H1 (cell line): Measurements from ENCODE around the gene NR2F1-AS1. TPM values are rescaled to one million over a fixed set of nuclear protein-coding genes. Genes with fewer than 3 reads are reported as not detected.
"Not testable (repeated sequence)": the region's sequence is repeated elsewhere in the genome, so short reads cannot be mapped to it uniquely, and the experiment has no call there.

ENCODE experiments used
- CTCF ChIA-PET: fragments of 300-600 bp; sonication (Branson Sonifier 250); formaldehyde crosslinking; loops from one replicate; lab custom pipeline; 2021; ENCODE audit not compliant: partially characterized antibody; lab: Charles Lee
- POLR2A ChIA-PET: fragments of 300-600 bp; sonication (Branson Sonifier 250); formaldehyde crosslinking; loops from one replicate; lab custom pipeline; 2021; ENCODE audit warnings: inconsistent platforms; ENCODE audit not compliant: partially characterized antibody; lab: Charles Lee
- DNase-seq, 2 experiments: peaks; one replicate each; pipeline versions ENCODE4 v3.0.0 to v3.0.0-alpha.2; 2010 to 2022; ENCODE audit warnings: low spot score in 2 of 2, low read depth in 1 of 2, mixed read lengths in 1 of 2
- FAIRE-seq: peaks from 2 replicates; lab custom pipeline; 2011; peaks lifted over from hg19 to GRCh38; lab: Jason Lieb, UNC
- H2AFZ ChIP-seq: 2 replicates; pipeline ENCODE4 v1.8.1; 2012; ENCODE audit warnings: low read length, inconsistent platforms
- H2AK5ac ChIP-seq: 2 replicates; pipeline ENCODE4 v1.6.1; 2013; ENCODE audit warnings: low read depth, low read length
- H2BK120ac ChIP-seq: replicated peaks from 2 replicates; pipeline ENCODE3; 2013; ENCODE audit warnings: low read depth, low read length, inconsistent platforms
- H2BK12ac ChIP-seq: 2 replicates; pipeline ENCODE4 v1.6.1; 2013; ENCODE audit warnings: low read depth, low read length
- H2BK15ac ChIP-seq: 2 replicates; pipeline ENCODE4 v1.6.1; 2013; ENCODE audit warnings: low read length
- H2BK20ac ChIP-seq: 2 replicates; pipeline ENCODE4 v1.6.1; 2013; ENCODE audit warnings: low read length
- H2BK5ac ChIP-seq: 2 replicates; pipeline ENCODE4 v1.6.1; 2013; ENCODE audit warnings: low read depth, low read length
- H3K14ac ChIP-seq: 2 replicates; pipeline ENCODE4 v1.6.1; 2013; ENCODE audit warnings: inconsistent platforms; ENCODE audit not compliant: insufficient read length
- H3K18ac ChIP-seq: 2 replicates; pipeline ENCODE4 v1.6.1; 2013; ENCODE audit warnings: low read length; ENCODE audit errors: extremely low read depth
- H3K23ac ChIP-seq: 2 replicates; pipeline ENCODE4 v1.6.1; 2013; ENCODE audit warnings: inconsistent platforms; ENCODE audit not compliant: insufficient read length
- H3K23me2 ChIP-seq: 2 replicates; pipeline ENCODE4 v1.6.1; 2013; ENCODE audit warnings: low read depth, low read length
- H3K27ac ChIP-seq: 2 replicates; pipeline ENCODE4 v1.6.1; 2011; ENCODE audit warnings: low read depth, low read length, inconsistent platforms
- H3K27me3 ChIP-seq, 4 experiments: replicated peaks in 1 of 4; 1 replicate in 1 of 4; 2 replicates in 3 of 4; pipeline versions ENCODE4 v1.6.1 to v1.8.1; 2011 to 2013; ENCODE audit warnings: low read length in 3 of 4, mild to moderate bottlenecking in 3 of 4, inconsistent platforms in 2 of 4, mixed read lengths in 2 of 4, moderate library complexity in 1 of 4; ENCODE audit not compliant: control insufficient read depth in 3 of 4, insufficient read depth in 3 of 4; ENCODE audit errors: extremely low read depth in 1 of 4
- H3K36me3 ChIP-seq, 4 experiments: 2 replicates each; pipeline versions ENCODE4 v1.6.1 to v1.8.1; 2011 to 2013; ENCODE audit warnings: mild to moderate bottlenecking in 4 of 4, low read length in 3 of 4, moderate library complexity in 2 of 4, control low read depth in 1 of 4, inconsistent platforms in 1 of 4; ENCODE audit not compliant: insufficient read depth in 4 of 4, control insufficient read depth in 2 of 4
- H3K4ac ChIP-seq: replicated peaks from 2 replicates; pipeline ENCODE3; 2013; ENCODE audit warnings: low read length, low read depth, mixed read lengths, inconsistent platforms; ENCODE audit not compliant: insufficient read length
- H3K4me1 ChIP-seq, 4 experiments: replicated peaks in 1 of 4; 1 replicate in 1 of 4; 2 replicates in 3 of 4; pipeline versions ENCODE4 v1.6.1 to v1.8.1; 2011 to 2013; ENCODE audit warnings: low read length in 3 of 4, inconsistent platforms in 2 of 4, mixed read lengths in 1 of 4; ENCODE audit not compliant: insufficient read depth in 4 of 4, control insufficient read depth in 3 of 4
- H3K4me2 ChIP-seq, 2 experiments: 2 replicates each; pipeline versions ENCODE4 v1.6.1 to v1.8.1; 2011 to 2013; ENCODE audit warnings: low read depth in 2 of 2, low read length in 2 of 2, control low read depth in 1 of 2, inconsistent platforms in 1 of 2, mild to moderate bottlenecking in 1 of 2; ENCODE audit not compliant: insufficient read depth in 1 of 2
- H3K4me3 ChIP-seq, 4 experiments: fragments of 200-600, 300-600 bp in 1 of 4; sonication (generic), shearing (Covaris generic), sonication (Bioruptor Twin) in 1 of 4; 2 replicates each; pipeline versions ENCODE4 v1.5.1 to v1.8.1; 2011 to 2016; ENCODE audit warnings: low read length in 4 of 4, low read depth in 3 of 4, control low read depth in 2 of 4, inconsistent platforms in 2 of 4, mild to moderate bottlenecking in 2 of 4, mixed read lengths in 1 of 4, moderate library complexity in 1 of 4; ENCODE audit not compliant: insufficient read depth in 2 of 4; ENCODE audit errors: extremely low read depth in 1 of 4
- H3K56ac ChIP-seq: replicated peaks from 2 replicates; pipeline ENCODE3; 2013; ENCODE audit warnings: low read depth, mild to moderate bottlenecking, mixed read lengths, low read length, inconsistent platforms; ENCODE audit not compliant: insufficient read length
- H3K79me1 ChIP-seq: 2 replicates; pipeline ENCODE4 v1.6.1; 2013; ENCODE audit warnings: low read depth, low read length, control low read depth
- H3K79me2 ChIP-seq, 2 experiments: 2 replicates each; pipeline versions ENCODE4 v1.6.1 to v1.8.1; 2012 to 2013; ENCODE audit warnings: low read length in 2 of 2, mild to moderate bottlenecking in 2 of 2, inconsistent platforms in 1 of 2; ENCODE audit not compliant: insufficient read depth in 2 of 2, control insufficient read depth in 1 of 2
- H3K9ac ChIP-seq, 4 experiments: replicated peaks in 1 of 4; 1 replicate in 1 of 4; 2 replicates in 3 of 4; pipeline versions ENCODE4 v1.6.1 to v1.8.1; 2011 to 2013; ENCODE audit warnings: low read depth in 3 of 4, low read length in 3 of 4, control low read depth in 2 of 4, mild to moderate bottlenecking in 2 of 4, moderate library complexity in 2 of 4, inconsistent platforms in 1 of 4; ENCODE audit errors: extremely low read depth in 1 of 4
- H3K9me3 ChIP-seq, 2 experiments: 2 replicates each; pipeline versions ENCODE4 v1.6.1 to v1.8.1; 2012 to 2013; ENCODE audit warnings: mild to moderate bottlenecking in 2 of 2, moderate library complexity in 2 of 2, control low read depth in 1 of 2, inconsistent platforms in 1 of 2, low read depth in 1 of 2, low read length in 1 of 2, mixed read lengths in 1 of 2; ENCODE audit not compliant: insufficient read depth in 2 of 2
- H4K20me1 ChIP-seq, 2 experiments: replicated peaks in 1 of 2; 2 replicates each; pipeline versions ENCODE3 to v1.8.1; 2011 to 2013; ENCODE audit warnings: inconsistent platforms in 2 of 2, low read length in 2 of 2, mild to moderate bottlenecking in 1 of 2; ENCODE audit not compliant: insufficient read depth in 2 of 2, control insufficient read depth in 1 of 2
- H4K5ac ChIP-seq: 2 replicates; pipeline ENCODE4 v1.6.1; 2013; ENCODE audit warnings: low read length, low read depth, mixed read lengths, inconsistent platforms; ENCODE audit not compliant: insufficient read length
- H4K8ac ChIP-seq: 2 replicates; pipeline ENCODE4 v1.8.0; 2013; ENCODE audit warnings: mild to moderate bottlenecking, moderate library complexity, low read length, inconsistent platforms; ENCODE audit not compliant: insufficient read depth; ENCODE audit errors: extremely low read depth
- H4K91ac ChIP-seq: replicated peaks from 2 replicates; pipeline ENCODE3; 2013; ENCODE audit warnings: low read length, mixed read lengths, inconsistent platforms; ENCODE audit not compliant: insufficient read length
- BACH1 ChIP-seq: IDR thresholded peaks from 2 replicates; pipeline ENCODE4 v1.6.1; 2012; ENCODE audit warnings: low read length, improper control_type of control experiment
- CBX8 ChIP-seq: fragments of 300-800, 300-1000 bp; sonication (generic); IDR thresholded peaks from 2 replicates; pipeline ENCODE4 v1.7.1; 2016; ENCODE audit warnings: low read depth, low read length, borderline replicate concordance
- JUN ChIP-seq: IDR thresholded peaks from 2 replicates; pipeline ENCODE4 v1.6.1; 2011; ENCODE audit warnings: low read depth, mild to moderate bottlenecking, improper control_type of control experiment, low read length
- NANOG ChIP-seq: IDR thresholded peaks from 2 replicates; pipeline ENCODE4 v1.6.1; 2011; ENCODE audit warnings: low read length, low read depth, mild to moderate bottlenecking, inconsistent platforms; ENCODE audit not compliant: insufficient read depth, poor library complexity, severe bottlenecking
- POU5F1 ChIP-seq: IDR thresholded peaks from 2 replicates; pipeline ENCODE4 v1.6.1; 2011; ENCODE audit warnings: low read depth, mild to moderate bottlenecking, low read length, moderate library complexity
- RFX5 ChIP-seq: IDR thresholded peaks from 2 replicates; pipeline ENCODE4 v1.6.1; 2011; ENCODE audit warnings: low read depth, low read length, improper control_type of control experiment, borderline replicate concordance
- SP4 ChIP-seq: IDR thresholded peaks from 2 replicates; pipeline ENCODE4 v1.6.1; 2012; ENCODE audit warnings: low read length, inconsistent platforms
- YY1 ChIP-seq: IDR thresholded peaks from 2 replicates; pipeline ENCODE4 v1.6.1; 2011; ENCODE audit warnings: low read depth, mild to moderate bottlenecking, low read length
- WGBS, 2 experiments: shearing (Covaris generic) in 1 of 2; methylation state at CpG; one replicate each; pipeline versions ENCODE4 v1.1.6 to v1.1.7; 2013 to 2015; ENCODE audit warnings: low lambda C conversion rate in 2 of 2, mixed read lengths in 2 of 2, inconsistent platforms in 1 of 2, low coverage in 1 of 2, missing lambda C conversion rate in 1 of 2; ENCODE audit not compliant: insufficient replicate concordance in 2 of 2, insufficient coverage in 1 of 2, insufficient read length in 1 of 2; ENCODE audit errors: extremely low coverage in 1 of 2, missing lambda C conversion rate in 1 of 2; 5-methylcytosine and 5-hydroxymethylcytosine counted together
- polyA plus RNA-seq, 7 experiments: library from polyadenylated mRNA; depleted of rRNA in 3 of 7; stranded (reverse) in 5 of 7; unstranded in 2 of 7; fragments of >200 nt in 5 of 7; fragments of 200-250 nt in 2 of 7; gene quantifications; 1 replicate in 5 of 7; 2 replicates in 1 of 7; 4 replicates in 1 of 7; pipeline versions ENCODE4 v1.2.1 to v1.2.3, GENCODE V29; 2011 to 2013; ENCODE audit warnings: missing spikeins in 2 of 7, mixed read lengths in 2 of 7
- total RNA-seq: library from RNA; stranded (reverse); fragmentation: NEBNext Ultra II Directional; extraction: Animal tissue kit (Norgen Biotek cat#: 25700); gene quantifications from 2 replicates; pipeline ENCODE4 v1.2.1, GENCODE V29; 2021

Gene NR2F1-AS1
- total and polyA plus RNA-seq, 2 of the 8 experiments (the other 6 are each of a cell fraction or from before 2014, with no cell fraction given), result 1.6 to 5.6 TPM

DNA sequence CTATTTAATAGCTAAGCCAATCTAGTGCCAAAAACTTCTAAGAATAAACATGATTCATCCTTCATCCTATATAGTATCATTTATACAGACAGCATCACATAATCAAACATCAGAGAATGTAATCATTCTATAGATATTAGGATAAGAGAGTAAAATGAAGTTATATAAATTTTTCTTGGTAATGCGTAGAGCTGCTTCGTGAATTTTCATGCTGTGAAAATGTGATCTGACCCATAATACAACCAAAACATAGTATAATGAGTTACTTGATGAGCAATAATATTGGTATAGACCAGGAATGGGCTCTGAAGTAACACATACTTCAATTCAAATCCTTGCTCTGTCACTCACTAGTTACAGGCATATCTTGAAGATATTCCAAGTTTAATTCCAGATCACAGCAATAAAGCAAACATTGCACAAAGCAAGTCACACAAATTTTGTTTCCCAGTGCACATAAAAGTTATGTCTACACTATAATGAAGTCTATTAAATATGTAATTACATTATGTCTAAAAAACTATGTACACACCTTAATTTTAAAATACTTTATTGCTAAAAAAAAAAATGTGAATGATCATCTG lies 23.9 kb downstream of the NR2F1-AS1 start (continued):
- TF ChIP-seq JUN, result no peak
- TF ChIP-seq RFX5, result no peak
- no peak for TF ChIP-seq POU5F1
- TF ChIP-seq BACH1, result no peak
- TF ChIP-seq NANOG, result no peak
- no peak for TF ChIP-seq SP4
- TF ChIP-seq YY1, result no peak
- TF ChIP-seq CBX8, result no peak

DNA sequence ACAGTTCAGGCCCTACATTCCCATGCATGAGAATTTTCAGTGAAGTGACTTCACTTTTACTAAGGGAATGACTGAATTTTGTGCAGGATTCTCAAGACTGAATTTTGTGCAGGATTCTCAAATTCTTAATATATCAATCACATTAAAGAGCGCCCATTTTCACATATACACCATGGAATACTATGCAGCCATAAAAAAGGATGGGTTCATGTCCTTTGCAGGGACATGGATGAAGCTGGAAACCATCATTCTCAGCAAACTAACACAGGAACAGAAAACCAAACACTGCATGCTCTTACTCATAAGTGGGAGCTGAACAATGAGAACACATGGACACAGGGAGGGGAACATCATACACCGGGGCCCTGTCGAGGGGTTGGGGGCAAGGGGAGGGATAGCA lies 31.4 kb downstream of the NR2F1-AS1 start:
- H3K9ac ChIP-seq, H2BK120ac ChIP-seq, H3K23me2 ChIP-seq, H3K79me1 ChIP-seq, DNase-seq, H3K4me3 ChIP-seq, H2AK5ac ChIP-seq, H3K4me1 ChIP-seq, H3K4ac ChIP-seq, H3K27ac ChIP-seq, H3K27me3 ChIP-seq, H2AFZ ChIP-seq, H3K79me2 ChIP-seq, H3K4me2 ChIP-seq, H2BK20ac ChIP-seq, H2BK15ac ChIP-seq, H2BK12ac ChIP-seq, H4K5ac ChIP-seq, POLR2A ChIA-PET, H3K23ac ChIP-seq, CTCF ChIA-PET, H3K9me3 ChIP-seq, H3K36me3 ChIP-seq, H3K56ac ChIP-seq, FAIRE-seq, H4K8ac ChIP-seq, H3K14ac ChIP-seq, H3K18ac ChIP-seq, H2BK5ac ChIP-seq, H4K91ac ChIP-seq, H4K20me1 ChIP-seq: not testable (repeated sequence)
- 94% methylated on average over 3 of the region's 3 CpGs; no CpG with 5 or more reads in 1 of the 2 experiments for WGBS, 2 experiments
